Right ventricle myocardium inferior (tissue), 1 donor: ENCODE data around the gene FSD2. TPM values are rescaled to one million over a fixed set of nuclear protein-coding genes. Genes with fewer than 3 reads are reported as not detected.

Experiments
- ATAC-seq: fragments of 200-7000 bp; cut with Tn5 transposase; one replicate; pipeline ENCODE4 v1.9.1; 2020; ENCODE audit warnings: mild to moderate bottlenecking, moderate library complexity
- DNase-seq: peaks from one replicate; pipeline ENCODE4 v3.0.0; 2021; ENCODE audit errors: missing footprints
- intact Hi-C: fragments of 100-400 bp; cut with DNase I; formaldehyde crosslinking; loops from one replicate; pipeline ENCODE4 v1.11.0; 2022
- long read RNA-seq: library from polyadenylated mRNA; unstranded; transcript quantifications from one replicate; pipeline ENCODE4 v2.0.0, GENCODE V29; 2021
- total RNA-seq: library from RNA; stranded (reverse); fragmentation: NEBNext Ultra II Directional; extraction: Animal tissue kit (Norgen Biotek cat#: 25700); gene quantifications from one replicate; pipeline ENCODE4 v1.2.1, GENCODE V29; 2021
- donor health status: DM: no; HTN: yes; CAD: no; lungs with severe emphysema.

The FSD2 gene, protein sequence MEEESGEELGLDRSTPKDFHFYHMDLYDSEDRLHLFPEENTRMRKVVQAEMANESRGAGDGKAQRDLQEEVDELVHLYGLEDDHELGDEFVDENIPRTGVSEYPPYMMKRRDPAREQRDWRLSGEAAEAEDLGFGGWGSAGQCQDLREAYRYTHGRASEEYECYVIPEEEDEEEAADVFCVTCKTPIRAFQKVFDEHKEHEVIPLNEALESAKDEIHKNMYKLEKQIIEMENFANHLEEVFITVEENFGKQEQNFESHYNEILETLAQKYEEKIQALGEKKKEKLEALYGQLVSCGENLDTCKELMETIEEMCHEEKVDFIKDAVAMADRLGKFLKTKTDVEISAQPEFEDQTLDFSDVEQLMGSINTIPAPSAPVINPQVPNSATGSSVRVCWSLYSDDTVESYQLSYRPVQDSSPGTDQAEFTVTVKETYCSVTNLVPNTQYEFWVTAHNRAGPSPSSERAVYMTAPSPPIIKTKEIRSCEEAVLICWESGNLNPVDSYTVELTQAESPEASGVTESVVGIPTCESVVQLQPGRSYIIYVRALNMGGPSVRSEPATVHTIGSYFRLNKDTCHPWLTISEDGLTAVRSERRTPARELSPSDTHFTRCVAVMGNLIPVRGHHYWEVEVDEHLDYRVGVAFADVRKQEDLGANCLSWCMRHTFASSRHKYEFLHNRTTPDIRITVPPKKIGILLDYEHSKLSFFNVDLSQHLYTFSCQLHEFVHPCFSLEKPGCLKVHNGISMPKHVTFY
- 144 TPM for total RNA-seq
- long read RNA-seq, full-length matches to known transcripts = 6 of 64 reads
- long read RNA-seq, partial matches to known transcripts = 11 of 64 reads
- long read RNA-seq, other reads (novel, unspliced or antisense) = 47 of 64 reads

DNA sequence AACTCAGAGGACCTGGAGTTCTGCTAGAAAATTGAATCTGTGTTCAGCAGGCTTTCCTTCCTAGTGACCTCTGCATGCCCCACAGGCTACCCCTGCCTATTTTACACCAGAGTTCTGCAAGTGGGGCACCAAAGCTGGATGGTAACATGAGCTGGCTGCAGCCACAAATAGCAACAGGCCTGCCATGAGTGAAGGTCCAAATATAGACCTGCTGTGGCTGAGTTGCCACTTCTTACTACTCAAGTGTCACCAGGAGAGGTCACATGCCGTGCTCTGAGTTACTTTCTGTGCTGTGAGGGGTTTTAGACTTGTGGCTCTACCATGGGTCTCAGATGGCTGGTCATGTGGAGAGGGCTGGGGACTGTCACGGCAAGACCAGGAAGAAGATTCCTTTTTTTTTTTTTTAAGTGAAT lies at the start of gene FSD2:
Gene FSD2 (minus strand): TSS at position 76 of the 413 bp plus-strand sequence. CDS start 18,679 bp downstream, outside the sequence.
- ATAC-seq = peak; percentile 58
- intact Hi-C loops = no loop called here

DNA sequence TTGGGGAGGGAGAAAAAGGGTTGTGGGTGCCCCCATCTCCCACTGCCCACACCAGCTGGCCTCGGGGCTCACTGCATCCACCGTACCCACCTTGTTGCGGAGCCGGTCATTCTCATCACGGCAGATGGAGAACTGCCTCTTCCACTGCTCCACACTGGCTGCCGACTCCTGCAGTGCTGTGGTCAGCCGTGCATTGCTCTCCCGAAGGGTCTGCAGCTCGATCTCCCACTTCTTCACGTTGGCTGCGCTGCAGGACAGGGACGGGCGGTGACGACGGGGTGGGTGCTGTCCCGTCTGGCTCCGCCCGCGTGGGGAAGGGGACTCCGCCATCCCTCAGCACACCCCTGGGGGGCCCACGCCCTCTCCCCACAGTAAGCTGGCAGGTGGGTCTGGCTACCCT lies 48.7 kb upstream of the FSD2 start:
- ATAC-seq (no peak), DNase-seq (no peak)
- intact Hi-C loops = loop anchor here (10.0 kb wide), 1 partner anchor 60 kb away; no protein-coding TSS in a partner anchor

More for the DNA sequence above, at the start of gene FSD2:
- no peak for DNase-seq

DNA sequence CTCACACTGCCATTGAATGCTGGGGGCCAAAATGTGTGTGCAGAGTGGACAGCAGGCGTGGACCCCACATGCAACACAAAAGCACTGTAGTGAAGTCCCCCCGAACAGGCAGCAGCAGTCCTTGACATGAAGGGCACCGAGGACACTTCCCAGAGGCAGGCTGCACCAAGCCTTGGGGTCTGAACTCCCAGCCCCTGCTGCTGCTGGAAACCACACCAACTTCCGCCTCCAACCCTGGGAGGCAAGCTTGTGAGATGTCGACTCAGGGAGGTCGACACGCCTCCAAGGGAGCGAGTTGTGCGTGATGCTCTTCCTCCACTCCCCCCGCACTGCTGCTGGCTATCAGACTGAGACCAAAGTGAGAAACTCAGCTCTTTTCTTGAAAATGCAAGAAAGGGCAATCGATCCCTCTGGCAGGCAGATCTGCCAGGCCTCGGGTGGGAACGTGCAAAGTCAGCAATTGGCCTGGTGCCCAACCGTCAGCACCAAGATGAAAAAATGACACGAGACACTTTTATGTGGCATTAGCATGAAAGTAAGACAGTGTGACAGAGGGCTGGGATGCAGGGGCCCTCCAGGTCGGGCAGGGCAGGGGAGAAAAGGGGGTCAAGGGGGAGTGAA lies 47.2 kb upstream of the FSD2 start:
- ATAC-seq = no peak
- intact Hi-C loops = loop anchor here (10.0 kb wide), 1 partner anchor 62 kb away; no protein-coding TSS in a partner anchor
- DNase-seq = no peak

DNA sequence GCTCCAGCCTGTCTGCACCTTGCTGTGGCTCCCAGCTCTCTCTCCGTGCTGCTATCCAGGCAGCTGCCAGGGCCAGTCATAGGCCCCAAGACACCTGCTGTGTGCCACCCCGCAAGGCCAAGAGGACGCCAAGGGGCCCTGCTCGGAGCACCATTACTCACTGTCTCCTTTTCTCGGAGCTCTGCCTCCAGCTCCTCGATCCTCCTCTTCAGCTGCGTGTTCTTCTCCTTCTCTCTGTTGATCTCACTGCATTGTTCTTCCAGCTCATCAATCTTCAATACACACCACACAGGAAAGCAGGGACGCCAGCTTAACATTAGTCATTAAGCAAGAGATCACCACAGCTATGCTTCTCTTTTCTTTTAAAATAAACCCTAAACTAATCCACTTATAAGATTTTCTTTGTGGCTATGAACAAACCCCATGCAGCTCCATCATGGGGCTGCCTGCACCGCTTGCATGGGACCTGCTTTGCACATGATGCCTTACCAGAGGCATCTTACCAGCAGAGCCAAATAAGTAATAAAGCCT lies 46.2 kb upstream of the FSD2 start:
- DNase-seq = no peak
- no peak for ATAC-seq
- intact Hi-C loops = loop anchor here (2.0 to 10.0 kb wide), 2 partner anchors 63 to 149 kb away; no protein-coding TSS in a partner anchor

DNA sequence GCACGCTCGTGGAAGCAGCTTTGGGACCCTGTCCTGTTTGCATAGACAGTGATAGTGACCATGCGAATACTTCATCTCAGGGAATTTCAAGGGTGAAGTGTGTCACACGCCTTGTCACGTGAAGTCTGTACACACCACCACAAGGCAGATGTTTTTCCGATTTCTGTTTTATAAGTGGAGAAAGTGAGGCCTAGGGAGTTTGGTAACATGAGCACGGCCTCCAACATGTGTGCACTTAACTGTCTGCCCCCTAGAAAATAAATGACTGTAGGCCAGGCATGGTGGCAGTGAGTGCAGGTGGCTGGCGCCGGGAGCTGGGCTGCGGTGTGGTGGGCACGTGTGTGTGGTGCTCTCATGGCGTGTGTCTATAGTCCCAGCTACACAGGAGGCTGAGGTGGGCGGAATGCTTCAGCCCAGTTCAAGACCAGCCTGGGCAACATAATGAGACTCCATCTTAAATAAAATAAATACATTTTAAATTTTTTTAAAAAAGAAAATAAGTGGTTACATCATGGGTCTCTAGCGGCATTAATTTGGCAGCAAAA lies 45.5 kb upstream of the FSD2 start:
- intact Hi-C loops = loop anchor here (2.0 to 10.0 kb wide), 2 partner anchors 63 to 149 kb away; no protein-coding TSS in a partner anchor
- no peak for ATAC-seq
- no peak for DNase-seq

DNA sequence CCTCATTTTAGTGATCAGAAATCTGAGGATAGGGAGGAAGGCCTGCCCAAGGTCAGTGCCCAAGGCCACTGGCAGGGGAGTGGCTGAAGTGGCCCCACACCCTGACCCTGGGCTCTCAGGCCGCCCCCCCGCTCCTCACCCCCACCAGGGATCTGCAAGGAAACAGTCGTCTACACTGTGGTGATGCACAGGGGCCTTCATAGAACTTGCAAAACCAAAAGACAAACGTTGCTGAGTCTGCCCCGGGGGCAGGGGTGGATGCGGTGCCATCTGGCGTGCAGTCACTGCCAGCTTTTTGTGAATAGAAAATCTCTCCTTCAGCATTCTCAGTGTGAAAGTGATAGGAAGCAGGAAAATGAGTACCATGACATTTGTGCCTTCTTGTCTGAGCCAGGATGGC lies 44.9 kb upstream of the FSD2 start:
- intact Hi-C loops = loop anchor here (2.0 to 10.0 kb wide), 2 partner anchors 64 to 150 kb away; no protein-coding TSS in a partner anchor
- DNase-seq (no peak), ATAC-seq (no peak)

DNA sequence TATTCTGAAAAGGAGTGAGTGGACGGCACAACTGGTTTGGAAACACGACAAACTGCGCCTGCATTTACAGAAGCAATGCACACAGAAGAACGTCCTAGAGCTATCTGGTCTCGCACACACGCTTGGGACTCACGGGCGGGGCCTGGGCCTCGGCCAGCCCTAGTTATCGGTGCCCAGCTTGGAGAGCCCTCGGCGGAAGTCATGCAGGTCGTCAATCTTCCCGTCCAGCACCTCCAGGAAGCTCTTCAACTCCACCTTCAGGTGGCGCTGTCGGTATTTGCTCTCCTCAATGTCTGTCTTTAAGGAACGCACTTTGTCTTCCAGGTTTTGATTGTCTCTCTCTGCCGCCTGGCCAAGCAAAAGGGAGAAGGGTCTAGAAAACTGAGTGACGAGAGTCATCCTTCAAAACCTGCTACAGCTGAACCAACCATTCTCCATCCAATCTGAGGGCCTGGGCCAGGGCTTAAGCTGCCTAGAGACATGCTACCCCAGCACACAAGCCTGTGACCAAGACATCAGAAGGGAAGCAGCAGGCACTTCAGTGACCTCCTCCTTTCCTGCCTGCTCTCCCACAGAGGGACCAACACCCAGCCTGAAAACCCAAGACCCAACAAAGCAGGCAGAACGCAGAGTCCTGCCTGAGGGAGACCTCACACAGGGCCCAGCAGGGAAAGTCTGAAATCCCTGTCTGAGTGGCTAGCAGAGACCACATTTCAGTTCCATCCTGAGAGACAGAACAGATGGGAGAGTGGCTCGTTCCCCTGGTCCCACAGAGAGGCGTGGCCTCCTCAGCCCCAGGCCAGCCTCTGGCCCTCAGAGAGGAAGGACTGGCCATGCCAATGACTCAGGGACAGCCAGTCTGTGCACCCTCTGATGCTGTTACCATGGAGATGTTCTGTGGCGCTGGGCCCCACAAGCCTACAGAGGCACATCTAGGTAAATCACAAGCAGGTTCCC lies 44.0 kb upstream of the FSD2 start:
- intact Hi-C loops = loop anchor here (2.0 to 10.0 kb wide), 2 partner anchors 65 to 151 kb away; no protein-coding TSS in a partner anchor

DNA sequence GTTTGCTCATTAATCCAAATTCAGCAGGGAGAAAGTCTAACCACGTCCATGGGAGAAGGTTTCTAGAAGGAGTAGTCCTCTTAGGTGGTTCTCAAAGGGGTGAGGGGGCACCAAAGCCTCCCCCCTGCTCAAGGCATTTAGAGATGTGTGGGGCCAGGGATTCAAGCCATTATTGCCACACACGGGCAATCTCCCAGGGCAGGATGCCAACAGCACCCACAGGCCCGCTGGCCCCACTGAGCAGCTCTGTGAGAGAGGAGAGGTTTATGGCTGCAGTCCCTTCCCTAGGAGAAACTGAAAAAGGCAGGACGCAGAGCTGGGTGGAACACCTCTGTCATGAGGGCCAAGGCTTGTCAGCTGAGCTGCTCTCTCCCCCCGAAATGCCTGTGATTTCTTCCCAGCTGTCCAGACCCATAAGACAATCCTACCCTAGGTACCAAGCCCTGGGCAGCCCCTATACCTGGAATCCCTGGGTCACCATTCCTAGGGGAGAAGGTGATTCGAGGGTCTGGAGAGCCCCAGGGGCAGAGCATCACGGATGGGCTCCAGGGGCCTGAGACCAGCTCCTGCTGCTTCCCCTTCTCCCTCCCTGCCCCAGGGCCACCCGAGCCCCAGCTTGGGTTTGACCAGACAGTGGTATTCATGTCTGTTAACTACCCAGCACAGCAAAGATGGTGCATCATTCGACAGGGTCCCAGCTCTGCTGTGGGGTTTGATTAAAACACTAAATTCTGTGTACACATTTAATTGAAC lies 42.5 kb upstream of the FSD2 start:
- intact Hi-C loops = no loop called here
- no peak for ATAC-seq
- no peak for DNase-seq

More for the DNA sequence above, 44.0 kb upstream of the FSD2 start:
- ATAC-seq (peak; percentile 90), DNase-seq (peak; percentile 88)

DNA sequence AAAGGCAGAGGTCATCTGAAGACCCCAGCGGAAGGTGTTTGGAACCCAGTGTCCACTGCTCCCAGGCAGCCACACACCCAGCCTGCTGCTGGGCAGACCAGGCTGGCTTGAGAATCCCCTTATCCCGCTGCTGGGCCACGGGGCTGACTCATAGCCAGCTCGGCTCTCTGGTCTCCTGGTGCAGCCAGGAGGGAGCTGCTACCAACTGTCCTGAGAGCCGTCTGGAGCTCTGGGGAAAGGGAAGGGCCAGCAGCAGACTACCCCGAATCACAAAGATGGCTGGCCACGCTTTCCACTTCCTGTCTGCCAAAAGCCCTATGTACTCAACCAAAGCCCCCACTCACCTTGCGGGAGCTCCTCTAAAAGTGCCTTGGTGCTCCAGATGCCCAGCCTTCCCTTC lies 41.8 kb upstream of the FSD2 start:
- intact Hi-C loops = no loop called here
- no peak for ATAC-seq
- DNase-seq = no peak

DNA sequence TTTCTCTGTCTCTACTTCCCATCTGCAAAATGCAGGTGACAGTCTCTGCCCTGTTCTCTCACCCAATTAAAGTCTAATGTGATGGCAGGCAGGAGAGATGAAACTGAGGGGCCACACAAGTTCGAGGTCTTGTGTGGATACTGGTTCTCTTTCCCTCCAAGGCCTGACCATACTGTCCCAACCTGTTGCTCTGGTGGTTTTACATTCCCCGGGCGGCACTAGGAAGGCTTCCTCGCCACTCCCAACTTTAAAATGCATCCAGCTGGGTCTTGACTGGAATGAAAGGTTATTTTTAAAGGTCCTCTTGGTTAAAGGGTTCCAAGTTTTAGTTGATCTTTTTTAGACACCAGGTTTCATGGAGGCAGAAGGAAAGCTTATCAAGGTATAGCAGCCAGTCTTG lies 40.8 kb upstream of the FSD2 start:
- DNase-seq (no peak), ATAC-seq (no peak)
- intact Hi-C loops = no loop called here

DNA sequence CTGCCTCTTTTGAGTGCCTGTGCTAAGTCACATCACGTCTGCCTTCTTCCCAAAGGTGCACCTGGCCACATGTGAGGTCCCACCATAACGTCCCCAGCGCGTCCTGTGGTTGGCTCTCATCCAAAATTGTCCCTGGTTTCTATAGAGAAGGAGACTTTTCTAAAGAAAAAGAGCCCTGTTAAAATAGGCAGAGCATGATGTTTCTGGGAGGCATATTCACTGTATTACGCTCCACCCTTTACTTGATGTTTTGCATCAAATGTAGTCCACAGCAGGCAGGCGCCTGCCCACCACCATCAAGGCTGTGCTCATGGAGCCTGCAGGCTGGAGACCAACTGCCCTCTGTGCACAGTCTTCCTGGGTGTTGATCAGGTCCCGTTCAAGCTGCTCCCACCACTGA lies 39.8 kb upstream of the FSD2 start:
- no peak for DNase-seq
- intact Hi-C loops = no loop called here
- no peak for ATAC-seq

DNA sequence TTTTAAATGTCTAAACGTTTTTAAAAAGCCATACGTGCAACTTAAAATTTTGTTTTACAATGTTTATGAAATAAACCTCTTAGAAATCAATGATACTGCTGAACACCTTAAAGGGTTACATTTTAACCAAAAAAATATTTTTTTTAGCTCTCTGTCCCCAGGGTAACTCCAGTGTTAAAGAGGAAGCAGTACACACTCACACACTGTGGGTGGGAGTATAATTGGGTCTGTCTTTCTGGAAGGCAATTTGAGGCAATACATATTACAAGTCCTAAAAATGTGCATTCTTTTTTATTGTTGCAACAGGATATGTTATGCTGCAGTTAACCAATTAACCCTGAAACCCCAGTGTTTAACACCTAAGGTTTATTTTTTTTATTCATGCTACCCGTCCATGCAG lies 37.7 kb upstream of the FSD2 start:
- DNase-seq (no peak), ATAC-seq (no peak)
- intact Hi-C loops = no loop called here

DNA sequence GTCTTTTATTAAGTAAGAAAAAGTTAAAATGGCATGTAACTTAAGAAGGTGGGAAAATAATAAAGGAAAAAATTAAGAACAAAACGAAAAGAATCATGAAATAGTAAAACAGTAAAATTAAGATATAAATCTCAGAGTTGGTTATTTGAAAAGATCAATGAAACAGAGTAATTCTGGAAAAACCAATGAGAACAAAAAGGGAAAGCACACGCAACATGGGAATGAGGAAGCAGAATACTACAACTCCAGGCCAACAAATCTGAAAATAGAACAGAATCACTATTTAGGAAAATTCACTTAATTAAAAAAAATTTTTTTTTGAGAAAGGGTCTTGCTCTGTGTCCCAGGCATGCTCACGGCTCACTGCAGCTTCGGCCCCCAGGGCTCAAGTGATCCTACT lies 34.3 kb upstream of the FSD2 start:
- intact Hi-C loops = no loop called here
- no peak for ATAC-seq

DNA sequence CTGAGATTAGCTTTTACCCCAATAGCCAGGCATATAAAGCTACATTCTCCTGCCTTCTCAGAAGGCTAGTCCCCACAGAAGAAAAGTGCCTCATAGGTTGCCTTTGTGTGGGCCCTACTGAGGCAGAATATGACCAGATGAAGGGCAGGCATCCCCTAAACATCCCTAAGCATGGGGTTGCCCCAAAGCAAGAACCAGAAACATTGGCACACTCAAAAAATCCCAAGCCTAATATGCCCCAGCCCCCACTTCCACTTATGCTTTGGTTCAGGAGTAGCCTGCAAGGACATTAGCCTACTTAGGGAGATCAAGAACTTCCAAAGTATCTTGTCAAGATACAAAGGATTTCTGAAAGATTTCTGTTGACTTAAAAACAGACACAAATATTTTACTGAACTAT lies 33.3 kb upstream of the FSD2 start:
- no peak for ATAC-seq
- intact Hi-C loops = no loop called here
- DNase-seq = no peak

More for the DNA sequence above, 34.3 kb upstream of the FSD2 start:
- no peak for DNase-seq

DNA sequence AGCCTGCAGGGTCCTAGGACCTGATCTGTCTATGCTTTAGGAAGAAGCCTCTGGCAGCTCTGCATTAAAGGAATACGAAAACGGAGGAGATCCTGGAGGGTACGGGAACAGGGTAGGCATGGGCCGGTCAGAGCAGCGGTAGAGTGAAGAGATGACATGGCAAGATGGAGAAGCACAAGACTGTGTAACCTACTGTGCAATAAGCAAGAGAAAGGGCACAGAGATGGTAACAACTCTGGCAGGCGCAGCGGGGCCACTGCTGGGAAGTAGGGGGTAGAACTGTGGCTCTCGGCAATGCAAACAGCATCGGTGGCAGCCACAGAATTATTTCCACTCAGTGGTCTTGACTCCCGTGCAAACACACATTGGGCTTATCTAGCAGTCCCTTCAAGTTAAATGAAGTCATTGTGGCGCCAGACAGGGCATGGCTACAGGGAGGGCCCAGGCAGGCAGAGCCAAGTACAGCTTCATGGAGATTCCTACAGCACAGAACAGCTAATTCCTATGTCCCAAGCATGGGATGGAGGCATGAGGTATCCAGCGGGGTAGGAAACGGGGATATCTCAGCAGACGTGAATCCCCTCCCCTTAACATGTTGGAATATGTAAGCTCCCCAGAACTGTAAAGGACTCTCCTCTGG lies 32.3 kb upstream of the FSD2 start:
- no peak for DNase-seq
- no peak for ATAC-seq
- intact Hi-C loops = no loop called here

DNA sequence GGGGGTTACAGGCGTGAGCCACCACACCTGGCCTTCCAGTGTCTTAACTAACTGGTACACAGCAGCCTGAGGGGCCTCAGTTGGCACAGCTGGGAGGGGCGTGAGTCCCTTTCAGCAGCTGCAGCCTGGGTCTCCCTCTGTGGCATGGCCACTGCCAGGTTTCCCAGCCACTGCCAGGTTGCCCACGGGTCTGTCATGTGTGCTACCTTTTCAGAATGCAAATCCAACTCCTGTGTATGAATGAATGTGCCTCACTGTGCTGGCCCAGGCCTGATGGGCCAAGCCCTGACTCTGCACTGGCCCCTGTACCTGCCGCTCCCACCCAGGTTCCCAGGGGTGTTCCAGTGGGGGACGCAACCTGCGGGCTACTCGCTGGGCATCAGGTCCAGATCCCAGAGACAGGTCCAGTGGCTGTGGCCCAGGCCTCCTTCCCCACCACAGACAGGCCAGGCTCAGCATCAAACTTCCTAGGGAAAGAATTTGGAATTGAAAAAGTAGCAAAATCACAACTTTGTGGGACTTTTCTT lies 29.6 kb upstream of the FSD2 start:
- DNase-seq = no peak
- intact Hi-C loops = no loop called here
- ATAC-seq = no peak
